ENCODE results near the gene GALNT16. TPM values are rescaled to one million over a fixed set of nuclear protein-coding genes. Genes with fewer than 3 reads are reported as not detected.

The GALNT16 gene
- total RNA-seq, 1 donor from 2014 or later = 14.9 TPM

DNA sequence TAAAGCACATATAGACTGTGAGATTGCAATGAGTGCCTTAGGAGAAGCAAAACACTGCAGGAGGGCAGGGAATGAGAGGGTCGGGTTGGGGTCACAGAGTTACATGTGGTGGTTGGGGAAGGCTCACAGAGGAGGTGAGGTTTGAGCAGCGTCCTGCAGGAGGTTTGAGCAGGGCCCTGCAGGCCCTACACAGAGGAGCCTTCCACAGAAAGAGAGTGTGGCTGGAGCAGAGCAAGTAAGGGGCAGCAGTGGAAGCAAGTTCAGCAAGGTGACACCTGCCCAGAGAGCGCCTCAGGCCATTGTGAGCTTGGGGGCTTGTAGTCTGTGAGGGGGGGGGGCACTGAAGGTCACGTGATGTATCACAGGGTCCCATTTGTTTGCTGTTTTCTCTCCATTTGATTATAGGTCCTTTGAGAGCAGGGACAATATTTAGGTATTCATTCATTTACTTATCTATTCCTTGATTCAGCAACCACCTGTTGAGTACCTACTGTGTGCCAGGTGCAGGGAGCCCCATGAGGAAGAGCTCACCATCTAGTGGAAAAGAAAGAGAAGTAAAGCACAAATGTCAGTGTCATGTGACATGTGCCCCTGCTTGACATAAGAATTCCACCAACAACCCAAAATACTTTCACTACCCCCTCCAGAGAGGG lies 56.6 kb downstream of the GALNT16 start:
- no peak for DNase-seq (ENCODE audit: low spot score)

DNA sequence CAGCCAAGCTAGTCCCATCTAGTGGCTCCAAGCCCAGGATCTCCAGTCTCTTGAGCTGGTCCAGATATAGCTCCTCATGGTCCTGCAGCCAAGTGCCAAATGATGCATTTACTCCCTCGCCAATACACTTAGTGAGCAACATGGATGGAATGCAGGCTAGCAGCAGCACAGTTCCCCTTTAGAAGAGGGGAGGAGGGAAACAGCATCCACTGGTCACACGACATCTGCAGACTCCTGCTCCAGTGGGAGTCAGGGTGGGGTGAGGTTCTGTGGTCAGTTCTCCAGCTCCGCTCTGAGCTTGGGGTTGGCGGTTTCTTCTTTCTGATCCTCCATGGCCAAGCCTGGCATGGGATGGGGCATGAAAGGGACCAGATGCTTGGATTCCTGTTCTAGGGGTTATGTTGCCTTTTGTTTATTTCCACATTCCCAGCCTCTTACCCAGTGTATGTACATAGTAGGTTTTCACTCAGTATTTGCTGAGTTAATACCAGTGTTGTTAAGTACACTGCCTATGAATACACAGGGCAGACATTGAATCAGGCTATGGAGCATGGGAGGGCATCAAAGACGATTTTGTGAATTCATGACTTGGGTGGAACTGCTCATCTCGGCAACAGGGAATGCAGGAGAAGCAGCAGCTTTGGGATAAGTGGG lies 57.3 kb downstream of the GALNT16 start:
- DNase-seq (ENCODE audit: low spot score) = peak; percentile 90

DNA sequence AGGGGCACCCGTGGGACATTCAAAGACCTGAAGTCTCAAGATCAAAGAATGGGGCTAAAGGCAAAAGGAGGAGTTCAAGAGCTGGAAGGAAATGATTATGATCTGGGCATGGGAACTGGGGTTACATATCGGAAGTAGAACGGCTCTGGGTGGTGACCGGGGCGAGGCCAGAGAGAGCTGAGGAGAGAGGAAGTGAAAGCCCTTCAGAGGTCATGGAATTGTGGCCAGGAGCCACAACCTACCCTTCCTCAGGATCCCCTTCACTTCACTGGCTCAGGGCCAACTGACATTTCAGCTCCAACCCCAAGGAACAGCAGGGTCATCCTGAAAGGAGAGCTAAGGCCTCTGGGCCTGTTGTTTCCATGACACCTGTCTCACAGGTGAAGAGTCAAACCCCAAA lies 57.8 kb downstream of the GALNT16 start:
- DNase-seq (ENCODE audit: low spot score) = no peak

DNA sequence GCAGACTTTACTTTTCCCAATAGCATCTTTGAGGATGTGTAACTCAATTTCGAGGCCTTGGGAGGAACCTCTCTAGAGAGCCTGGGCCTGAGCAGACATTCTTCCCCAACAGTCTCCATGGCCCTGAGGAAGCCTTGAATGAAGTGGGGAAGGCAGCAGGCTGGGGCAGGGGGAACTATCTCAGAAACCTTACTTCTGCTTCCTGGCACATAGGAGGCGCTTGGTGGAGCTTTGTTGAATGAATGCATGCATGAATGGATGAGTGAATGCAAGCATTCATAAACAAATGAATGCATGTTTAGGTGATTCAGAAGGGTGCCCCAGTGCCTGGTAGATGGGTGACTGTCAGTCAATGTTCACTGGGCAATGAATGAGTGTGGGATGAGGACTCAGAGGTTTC lies 58.3 kb downstream of the GALNT16 start:
- no peak for DNase-seq (ENCODE audit: low spot score)

DNA sequence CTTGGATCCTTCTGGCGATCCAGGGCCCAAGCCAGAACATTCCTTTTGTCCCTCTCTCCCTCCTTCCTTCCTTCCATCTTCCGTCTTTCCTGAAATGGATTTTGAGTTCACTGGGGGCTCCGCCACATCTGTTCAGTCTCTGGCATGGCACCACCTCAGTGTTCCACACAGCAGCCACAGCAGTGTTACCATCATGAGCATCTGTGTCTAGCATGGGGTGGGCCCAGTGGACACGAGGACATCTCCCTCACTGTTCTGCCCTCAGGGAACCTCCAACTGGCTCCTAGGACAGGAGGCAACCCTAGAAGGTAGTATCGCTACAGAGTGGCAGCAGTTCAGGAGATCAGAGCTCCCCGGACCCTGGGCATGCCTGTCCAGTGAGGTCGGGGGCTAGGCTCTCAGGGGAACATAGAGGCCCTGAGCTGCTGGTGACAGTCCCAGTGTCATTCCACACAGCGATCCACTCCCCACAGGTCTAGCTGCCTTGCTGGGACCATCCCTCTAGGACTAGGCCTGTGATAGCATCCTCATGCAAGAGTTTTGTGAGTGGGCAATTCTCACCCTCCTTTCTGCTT lies 59.0 kb downstream of the GALNT16 start:
- DNase-seq (ENCODE audit: low spot score) = peak; percentile 57

DNA sequence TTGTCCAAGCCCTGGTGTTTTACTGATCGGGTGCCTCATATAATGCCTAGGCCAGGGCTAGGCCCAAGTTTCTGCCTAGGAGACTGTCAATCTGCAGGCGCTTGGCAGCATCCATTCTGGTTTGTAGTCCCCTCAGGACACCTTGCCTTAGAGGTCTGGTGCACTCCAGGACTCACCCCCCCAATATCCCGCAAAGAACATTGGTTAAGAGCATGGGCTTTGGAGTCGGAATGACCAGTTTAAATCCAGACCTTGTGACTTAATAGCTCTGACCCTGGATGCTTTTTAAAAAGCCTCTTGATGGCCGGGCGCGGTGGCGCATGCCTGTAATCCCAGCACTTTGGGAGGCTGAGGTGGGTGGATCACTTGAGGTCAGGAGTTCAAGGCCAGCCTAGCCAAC lies 60.0 kb downstream of the GALNT16 start:
- DNase-seq (ENCODE audit: low spot score) = peak; percentile 74

DNA sequence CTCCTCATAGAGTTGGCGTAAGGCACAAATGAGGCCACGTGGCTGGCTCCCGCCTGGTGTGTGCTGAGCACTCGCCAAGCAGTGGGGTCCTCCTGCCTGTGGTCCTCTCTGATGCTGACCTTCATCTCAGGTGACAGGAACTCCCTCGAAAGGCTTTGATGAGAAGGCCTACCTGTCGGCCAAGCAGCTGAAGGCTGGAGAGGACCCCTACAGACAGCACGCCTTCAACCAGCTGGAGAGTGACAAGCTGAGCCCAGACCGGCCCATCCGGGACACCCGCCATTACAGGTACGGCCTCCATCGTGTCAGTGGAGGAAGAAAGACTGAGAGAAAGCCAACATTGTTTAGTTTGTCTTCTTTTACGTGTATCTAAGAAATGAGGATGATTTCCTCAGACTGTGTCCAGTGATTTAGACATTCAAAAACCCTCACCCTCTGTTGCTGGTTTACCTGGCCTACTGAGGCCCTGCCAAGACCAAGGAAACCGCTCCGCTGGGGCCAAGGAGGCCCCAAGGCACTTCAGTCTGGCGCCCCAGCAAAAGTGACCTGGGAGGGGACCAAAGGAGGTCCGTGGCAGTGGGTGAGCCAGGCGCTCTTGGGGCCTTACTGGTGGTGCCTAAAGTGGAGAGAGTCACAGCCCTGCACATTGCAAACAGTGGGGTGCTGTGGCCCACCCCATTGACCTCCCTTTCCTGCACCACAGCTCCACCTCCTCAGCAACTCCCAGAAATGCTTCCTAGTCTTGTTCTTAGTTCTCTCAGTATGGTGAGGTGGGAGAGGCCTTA lies 60.8 kb downstream of the GALNT16 start:
- peak; percentile 47 for DNase-seq (ENCODE audit: low spot score)

DNA sequence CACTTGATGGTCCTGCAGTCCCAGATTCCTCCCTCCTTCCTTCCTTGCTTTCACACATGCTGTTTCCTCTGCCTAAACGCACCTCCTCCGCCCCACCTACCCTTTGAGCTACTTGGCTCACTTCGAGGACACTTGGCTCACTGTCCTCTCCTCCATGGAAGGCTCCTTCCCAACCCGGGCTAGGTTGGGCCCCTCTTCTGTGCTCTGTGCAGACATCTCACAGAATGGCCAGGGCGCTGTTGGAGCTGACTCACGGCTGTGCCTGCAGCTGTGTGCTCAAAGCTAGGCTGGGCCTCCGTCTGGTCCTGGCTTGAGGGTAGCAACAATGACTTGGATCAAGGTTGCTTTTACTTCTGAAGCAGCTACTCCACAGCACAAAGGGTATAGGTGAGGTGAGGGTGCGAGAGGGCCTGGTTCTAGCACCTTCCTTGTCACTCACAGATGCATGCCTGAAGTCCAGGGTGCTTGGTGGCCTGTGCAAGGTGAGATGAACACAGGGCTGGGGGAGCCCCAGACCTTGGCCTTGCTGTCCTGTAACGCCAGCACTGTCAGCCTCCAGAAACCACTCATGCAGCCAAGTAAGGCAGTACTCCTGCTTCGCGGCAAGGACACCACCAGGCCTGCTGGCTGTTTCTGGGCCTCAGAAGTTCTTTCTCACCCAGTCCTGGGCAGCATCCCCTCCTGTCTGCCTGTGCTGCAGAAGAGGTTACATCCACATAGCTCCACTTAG lies 61.8 kb downstream of the GALNT16 start:
- DNase-seq (ENCODE audit: low spot score) = peak; percentile 82

DNA sequence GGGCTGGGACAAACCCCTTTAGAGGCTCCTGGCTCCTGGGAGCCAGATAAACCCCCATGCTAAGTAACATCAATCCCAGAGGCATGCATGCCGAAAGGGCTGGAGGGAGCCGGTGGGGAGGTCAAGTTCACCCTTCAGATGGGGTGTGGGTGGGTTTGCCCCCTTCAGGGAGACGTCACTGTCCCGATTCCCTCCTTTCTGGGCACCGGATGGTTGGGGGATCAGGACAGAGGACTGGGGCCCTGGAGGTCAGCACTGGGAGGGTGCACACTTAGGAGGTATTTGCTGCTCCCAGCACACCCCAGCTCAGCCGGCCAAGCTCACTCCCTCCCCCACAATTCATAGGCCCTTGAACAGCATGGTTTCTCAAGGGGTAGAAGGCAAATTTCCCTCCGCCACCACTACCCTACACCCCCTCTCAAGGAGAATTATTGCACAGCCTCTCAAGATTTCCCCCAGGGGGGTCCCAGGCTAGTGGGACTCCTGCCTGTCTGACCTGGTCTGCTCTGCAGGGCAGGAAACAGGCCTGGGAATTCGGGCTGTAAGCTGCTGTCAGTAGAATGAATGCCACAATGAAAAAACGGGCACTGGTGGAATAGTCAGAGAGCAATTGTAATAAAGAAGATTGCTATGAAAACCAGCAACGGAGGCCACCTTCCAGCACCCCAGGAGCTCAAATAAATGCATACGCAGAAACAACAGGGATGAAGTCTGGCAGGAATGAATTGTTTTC lies 63.5 kb downstream of the GALNT16 start:
- peak; percentile 67 for DNase-seq (ENCODE audit: low spot score)

DNA sequence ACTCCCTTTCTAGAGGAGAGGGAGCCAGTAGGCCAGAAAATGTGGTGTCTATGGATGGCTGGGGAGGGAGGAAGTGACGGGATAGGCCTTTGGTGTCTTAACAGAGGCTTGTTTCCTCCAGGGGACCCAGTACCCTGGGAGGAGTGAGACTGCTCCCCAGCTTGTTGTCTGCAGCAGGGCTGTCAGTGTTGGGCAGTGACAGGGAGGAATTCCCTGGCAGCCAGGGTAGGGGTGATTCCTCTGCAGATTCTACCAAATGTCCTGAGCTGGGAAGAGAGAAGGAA lies 64.0 kb downstream of the GALNT16 start:
- DNase-seq (ENCODE audit: low spot score) = peak; percentile 9

DNA sequence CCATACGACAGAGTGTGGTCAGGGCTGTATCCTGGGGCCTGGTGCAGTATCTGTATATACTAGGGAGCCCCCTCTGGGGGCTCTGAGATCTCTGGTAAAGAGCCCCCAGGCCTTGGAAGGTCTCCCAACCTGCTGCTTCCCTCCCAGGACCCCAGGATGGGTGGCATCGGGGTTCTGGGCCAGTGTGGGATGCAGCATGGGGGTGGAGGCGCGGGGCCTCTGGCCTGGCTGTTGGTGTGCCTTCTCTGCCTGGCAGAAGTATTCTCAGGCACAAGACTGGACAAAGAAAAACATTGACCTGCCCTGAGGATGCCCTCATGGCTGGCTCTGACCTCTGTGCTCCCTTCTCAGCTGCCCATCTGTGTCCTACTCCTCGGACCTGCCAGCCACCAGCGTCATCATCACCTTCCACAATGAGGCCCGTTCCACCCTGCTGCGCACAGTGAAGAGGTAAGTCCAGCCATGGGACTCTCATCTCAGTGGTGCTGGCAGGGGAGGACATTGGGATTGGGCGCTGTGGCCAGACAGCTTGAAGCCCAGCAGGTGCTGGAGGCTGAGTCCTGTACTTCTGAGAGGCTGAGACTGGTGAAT lies 64.5 kb downstream of the GALNT16 start:
- DNase-seq (ENCODE audit: low spot score) = peak; percentile 74

DNA sequence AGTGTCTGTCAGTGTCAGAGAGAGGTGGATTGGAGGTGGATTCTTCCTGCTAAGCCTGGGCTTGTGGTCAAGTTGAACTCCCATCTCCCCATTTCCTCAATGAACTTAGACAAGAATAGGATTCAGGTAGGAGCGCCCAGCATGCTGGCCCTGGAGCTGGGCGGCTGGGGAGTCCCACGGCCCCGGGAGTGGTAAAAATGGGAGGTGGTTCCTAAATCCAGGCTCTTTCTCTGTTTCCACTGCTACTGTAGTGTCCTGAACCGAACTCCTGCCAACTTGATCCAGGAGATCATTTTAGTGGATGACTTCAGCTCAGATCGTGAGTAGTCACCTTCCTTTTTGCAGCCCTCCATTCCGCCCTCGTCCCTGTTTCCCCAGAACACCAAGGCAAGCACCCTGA lies 65.1 kb downstream of the GALNT16 start:
- DNase-seq (ENCODE audit: low spot score) = peak; percentile 60

DNA sequence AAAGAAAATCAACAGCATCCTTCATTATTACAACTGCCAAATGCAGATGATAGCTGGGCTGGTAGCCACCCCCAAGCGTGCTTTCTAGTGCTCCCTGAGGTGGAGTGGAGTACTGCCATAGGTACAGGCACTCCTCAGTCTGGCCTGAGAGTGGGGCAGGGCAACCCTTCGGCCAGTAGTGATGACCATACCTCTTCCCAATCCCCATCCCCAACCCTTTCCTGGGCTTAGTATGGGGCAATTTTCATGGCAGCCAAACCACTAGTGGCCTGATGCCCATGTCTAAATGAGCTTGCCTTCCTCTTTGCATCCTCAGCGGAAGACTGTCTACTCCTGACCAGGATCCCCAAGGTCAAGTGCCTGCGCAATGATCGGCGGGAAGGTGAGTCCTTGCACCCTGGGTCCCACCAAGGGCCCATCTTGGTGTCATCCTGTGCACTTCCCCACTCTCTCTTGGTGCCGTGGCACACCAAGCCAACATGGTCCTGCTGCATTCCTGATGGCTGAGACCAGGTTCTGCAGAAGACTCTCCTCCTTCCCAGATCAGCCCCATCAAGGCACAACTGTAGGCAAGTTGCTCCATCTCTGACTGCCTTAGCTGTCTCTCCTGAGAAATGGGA lies 65.8 kb downstream of the GALNT16 start:
- peak; percentile 35 for DNase-seq (ENCODE audit: low spot score)

DNA sequence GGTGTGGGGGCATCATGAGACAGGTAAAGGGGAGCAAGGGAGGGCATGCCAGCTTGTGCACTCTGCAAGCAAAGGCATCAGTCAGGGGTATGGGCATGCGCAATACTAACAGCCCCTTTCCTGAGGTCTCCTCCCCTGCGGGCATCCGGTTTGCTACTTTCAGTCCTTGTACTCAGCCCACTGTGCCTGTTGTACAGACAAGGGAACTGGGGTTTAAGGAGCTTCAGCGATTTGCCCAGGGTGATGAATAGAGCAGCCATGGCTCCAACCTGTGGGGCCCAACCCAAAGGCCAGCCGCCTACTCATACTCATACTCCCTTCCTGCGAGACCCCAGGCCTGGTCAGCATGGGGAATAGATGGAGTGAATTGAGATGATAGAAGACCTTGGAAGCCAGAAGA lies 66.7 kb downstream of the GALNT16 start:
- DNase-seq (ENCODE audit: low spot score) = peak; percentile 68

DNA sequence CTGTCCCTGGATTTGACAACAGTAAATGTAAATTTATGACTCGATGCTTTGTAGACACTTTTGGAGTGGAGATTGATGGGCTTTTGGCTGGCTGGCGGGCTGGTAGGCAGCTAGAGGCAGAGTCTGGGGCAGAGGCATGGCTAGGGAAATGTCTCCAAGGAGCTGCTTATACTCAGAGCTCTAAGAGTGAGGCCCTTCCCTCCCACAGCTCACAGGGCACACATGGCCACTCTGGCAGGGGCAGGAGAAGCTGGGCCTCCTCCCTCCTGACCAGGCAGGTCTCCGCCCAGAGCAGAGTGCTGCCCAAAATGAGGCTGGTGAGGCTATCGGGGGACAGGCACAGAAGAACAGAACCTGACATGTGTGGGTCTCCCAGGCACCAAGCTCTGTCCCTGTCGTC lies 67.5 kb downstream of the GALNT16 start:
- DNase-seq (ENCODE audit: low spot score) = peak; percentile 69

DNA sequence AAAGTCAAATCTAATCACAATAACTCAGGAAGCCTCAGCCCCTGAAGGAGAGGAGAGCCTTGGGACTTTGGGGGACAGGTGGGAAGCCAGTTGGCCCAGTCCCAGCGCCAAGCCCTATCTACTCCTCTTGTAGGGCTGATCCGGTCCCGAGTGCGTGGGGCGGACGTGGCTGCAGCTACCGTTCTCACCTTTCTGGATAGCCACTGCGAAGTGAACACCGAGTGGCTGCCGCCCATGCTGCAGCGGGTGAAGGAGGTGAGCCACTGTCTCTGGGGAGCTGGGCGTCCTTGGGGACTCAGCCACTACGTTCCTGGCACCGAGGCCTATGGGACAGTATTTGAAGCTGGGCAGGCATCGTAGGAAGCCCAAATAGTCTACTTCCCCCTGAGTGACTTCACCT lies 68.4 kb downstream of the GALNT16 start:
- peak; percentile 68 for DNase-seq (ENCODE audit: low spot score)

DNA sequence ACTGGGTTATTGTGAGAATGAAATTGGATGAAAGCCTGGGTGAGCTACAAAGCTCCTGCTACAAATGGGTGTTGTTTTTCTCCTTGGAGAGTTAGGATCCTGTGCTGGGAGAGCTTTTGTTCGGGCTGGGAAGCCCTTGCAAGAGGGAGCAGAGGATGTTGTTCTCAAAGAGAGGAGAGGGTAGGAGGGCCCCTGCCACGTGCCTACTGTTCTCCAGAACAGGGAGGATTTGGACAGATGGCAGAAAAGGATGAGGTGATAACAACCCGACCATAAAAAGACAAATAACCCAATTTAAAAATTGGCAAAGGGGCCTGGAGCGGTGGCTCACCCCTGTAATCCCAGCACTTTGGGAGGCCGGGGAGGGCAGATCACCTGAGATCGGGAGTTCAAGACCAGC lies 68.8 kb downstream of the GALNT16 start:
- DNase-seq (ENCODE audit: low spot score) = peak; percentile 6

DNA sequence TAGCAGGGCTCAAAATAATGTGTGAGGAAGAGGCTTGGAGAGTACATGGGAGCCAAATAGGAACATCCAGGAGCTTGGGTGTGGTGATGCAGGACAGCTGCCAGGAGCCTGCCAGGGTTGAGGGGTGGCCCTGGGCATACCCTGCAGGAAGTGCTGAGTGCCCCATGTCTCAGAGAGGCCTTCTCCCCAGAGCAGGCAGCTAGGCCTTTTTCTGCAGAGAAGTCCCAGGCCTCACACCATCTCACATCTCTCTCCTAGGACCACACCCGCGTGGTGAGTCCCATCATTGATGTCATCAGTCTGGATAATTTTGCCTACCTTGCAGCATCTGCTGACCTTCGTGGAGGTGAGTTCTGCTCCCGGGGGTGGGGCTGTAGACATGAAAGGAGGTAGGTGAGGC lies 71.2 kb downstream of the GALNT16 start:
- no peak for DNase-seq (ENCODE audit: low spot score)

DNA sequence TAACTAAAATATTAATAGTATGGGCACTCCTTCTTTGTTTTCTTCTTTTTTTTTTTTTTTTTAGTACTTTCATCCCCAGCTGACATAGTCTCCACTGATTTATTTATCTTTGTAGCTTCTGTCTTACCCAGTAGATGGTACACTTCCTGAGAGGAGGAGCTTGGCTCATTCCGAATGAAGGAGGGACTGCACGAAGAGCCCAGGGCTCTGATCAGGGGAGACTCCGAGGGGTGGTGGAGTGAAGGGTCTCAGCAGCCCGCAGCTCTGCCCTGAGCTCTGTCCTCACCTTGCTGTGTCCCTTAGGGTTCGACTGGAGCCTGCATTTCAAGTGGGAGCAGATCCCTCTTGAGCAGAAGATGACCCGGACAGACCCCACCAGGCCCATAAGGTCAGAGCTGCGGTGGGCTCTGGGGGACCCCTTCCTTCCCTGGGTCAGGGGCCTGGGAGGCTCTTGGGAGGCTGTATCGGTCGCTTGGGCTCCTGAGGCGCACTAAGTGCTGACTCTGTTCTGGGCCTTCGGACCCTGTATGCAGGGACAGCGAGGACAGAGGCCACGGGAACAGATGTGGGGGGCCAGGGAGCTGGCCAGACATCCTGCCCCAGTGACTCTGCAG lies 72.9 kb downstream of the GALNT16 start:
- DNase-seq (ENCODE audit: low spot score) = no peak
